HFF-Myc (cell line): ENCODE data around the gene LRRC3.
A peak's percentile ranks its signal among the peaks of the same experiment; 100 is the strongest.

Experiments
- DNase-seq: peaks from one replicate; pipeline ENCODE4 v3.0.0-alpha.2; 2011; ENCODE audit warnings: low read depth; ENCODE audit errors: extremely low read depth
- H3K4me3 ChIP-seq: replicated peaks from 2 replicates; pipeline ENCODE4 v1.5.1; 2011; ENCODE audit warnings: low read depth, mild to moderate bottlenecking, control low read depth, low read length
- CTCF ChIP-seq: IDR thresholded peaks from 2 replicates; pipeline ENCODE4 v1.5.1; 2012; ENCODE audit warnings: mild to moderate bottlenecking, low read depth, low read length, control low read depth; ENCODE audit errors: missing control alignments

The LRRC3 gene

GRCh38 chr21:44444286-44444931 is 10.9 kb upstream of the LRRC3 start:
- no peak for DNase-seq
- H3K4me3 ChIP-seq = no peak overlapping the region
- TF ChIP-seq CTCF = peak; percentile 20

DNA sequence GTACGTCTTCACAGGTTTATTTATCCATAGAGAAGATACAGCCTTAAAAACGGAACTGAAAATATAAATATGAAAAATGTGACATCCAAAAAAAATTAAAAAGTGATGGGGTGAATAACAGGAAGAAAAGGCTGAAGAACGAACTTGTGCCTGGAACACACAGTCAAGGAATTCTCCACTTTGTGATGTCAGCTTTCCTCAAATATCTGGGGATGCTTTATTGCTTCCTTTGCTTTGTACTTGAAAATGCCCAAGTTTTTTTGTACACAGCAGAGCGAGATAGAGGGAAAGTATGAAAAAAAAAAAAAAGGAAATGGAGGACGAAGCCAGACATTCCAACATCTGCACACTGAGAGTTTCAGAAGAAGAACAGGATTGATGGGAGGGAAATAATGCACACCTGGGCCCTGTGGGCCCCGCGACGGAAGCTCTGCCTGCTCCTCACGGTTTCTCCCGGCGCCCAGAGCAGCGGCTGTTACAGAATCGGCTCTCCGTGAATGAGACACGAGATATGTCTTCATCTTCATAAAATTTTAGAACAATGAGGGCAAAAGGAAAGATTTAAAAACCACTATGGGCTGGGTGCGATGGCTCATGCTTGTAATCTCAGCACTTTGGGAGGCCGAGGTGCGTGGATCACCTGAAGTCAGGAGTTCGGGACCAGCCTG is 10.0 kb upstream of the LRRC3 start:
- no peak for DNase-seq
- H3K4me3 ChIP-seq = no peak overlapping the region
- no peak for TF ChIP-seq CTCF

DNA sequence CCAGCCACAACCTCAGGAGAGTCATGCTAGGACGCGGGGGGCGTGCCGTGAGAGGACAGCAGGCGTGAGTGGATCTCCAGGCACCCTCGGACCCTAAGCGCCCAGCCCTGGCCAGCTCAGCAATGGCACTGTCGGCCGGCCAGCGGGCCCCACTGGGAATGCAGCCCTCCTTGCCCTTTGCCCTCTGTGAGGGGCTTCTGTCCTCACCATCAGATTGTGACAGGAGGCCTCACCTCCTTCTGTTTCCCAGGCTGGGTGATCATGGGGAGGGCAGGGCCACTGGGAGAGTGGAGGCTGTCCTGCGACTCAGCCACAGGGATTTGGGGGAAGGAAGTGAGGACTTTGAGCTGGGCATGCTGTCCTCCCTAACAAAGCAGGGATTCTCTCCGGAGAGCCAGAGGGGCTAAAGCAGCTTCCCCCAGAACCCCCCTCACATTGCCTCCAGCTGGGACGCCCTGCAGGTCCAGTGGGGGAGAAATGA is 6.6 kb upstream of the LRRC3 start:
- no peak for TF ChIP-seq CTCF
- H3K4me3 ChIP-seq = no peak overlapping the region
- no peak for DNase-seq

DNA sequence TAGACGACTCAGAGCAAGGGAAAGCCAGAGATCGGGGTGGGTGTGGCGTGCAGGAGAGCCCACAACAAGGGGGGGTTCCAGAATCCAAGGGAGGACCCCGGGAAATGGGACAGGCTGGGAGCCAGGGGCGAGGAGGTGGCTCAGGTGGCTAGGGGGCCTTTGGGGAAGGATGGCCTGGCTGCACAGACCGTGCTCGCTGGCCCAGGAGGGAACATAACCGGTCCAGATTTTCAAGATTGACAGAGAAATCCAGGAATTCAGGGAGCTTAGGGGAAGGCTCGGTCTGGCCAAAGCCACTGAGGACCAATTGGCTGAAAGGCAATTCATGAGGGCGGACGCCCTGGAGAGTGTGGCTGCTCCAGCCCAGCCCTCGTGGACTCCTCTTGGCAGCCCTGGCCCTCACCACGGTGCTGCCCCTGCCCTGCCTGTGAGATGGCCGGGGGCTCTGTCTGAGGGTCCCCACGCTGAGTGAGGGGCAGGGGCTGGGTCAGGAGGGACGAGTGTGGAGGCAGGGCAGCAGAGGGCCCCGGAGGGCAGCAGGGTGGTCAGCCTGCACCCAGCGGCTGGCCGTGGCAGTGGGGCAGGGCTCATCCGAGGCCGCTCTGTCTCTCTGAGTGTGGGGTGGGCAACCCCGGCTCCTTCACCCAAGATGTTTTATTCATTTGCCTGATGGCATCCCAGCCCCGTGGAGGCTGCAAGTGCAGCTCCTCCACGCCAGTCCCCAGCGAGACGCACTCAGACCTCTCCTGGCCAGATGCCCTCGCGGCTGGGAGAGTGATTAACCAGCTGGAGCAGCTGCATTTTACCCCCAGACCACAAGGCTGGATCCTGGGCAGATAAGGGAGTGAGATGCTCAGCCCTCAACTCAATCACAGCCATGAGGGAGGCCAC is 5.6 kb upstream of the LRRC3 start:
- no peak overlapping the region for H3K4me3 ChIP-seq
- TF ChIP-seq CTCF = no peak
- no peak for DNase-seq

GRCh38 chr21:44450402-44450801 is 4.9 kb upstream of the LRRC3 start:
- no peak for TF ChIP-seq CTCF
- no peak for DNase-seq
- no peak overlapping the region for H3K4me3 ChIP-seq

- no peak for TF ChIP-seq CTCF
- H3K4me3 ChIP-seq = no peak overlapping the region
- DNase-seq = no peak
Observed at GRCh38 chr21:44450999-44451398, 4.3 kb upstream of the LRRC3 start.
